ENCODE data around the gene HAGH.

The HAGH gene

DNA sequence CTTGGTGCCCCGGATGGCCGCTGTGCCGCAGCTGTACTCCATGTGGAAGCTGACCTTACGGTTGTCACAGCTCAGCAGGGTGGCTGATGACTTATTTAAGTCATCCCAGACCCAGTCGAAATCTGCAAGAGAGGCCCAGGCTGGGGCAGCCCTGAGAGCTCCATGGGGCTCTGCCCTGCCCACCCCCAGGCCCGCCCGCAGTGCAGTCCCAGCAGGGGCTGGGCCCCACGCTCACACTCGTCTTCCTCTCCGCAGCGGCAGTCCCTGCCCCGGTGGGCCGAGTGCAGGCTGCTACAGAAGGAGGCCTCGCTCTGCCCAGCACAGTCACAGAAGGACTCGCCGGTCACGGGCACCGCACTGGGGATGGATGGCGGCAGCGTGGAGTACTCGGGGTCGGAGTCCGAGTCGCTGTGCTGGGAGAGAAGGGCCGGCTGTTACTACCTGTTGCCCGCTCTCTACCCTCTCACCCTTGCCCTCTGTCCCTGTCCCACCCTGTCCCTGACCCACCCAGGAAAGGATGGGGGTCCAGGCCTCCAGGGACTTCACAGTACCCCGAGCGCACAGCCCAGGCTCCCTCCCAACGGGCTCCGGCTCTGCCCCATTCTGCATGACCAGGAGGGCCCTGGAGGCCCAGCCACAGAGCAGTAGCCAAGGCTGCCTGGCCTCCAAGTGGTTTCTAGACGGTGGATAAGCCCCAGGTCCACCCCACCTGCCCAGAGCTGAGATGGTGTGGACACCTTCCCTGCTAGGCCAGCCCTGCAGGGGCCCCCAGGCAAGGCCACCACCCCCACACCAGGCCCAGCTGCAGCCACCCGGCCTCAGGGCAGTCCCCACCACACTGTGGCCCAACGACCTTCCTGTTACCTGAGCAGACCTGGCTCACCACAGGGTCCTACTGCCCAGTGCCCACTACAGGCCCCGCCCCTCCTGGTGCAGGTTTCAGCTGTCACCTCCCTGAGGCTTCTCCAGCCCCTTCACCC is 48.1 kb downstream of the HAGH start:
- no peak for DNase-seq (ENCODE audit: low read depth, low spot score)
- no peak overlapping the region for H3K4me3 ChIP-seq (ENCODE audit: low read length)

DNA sequence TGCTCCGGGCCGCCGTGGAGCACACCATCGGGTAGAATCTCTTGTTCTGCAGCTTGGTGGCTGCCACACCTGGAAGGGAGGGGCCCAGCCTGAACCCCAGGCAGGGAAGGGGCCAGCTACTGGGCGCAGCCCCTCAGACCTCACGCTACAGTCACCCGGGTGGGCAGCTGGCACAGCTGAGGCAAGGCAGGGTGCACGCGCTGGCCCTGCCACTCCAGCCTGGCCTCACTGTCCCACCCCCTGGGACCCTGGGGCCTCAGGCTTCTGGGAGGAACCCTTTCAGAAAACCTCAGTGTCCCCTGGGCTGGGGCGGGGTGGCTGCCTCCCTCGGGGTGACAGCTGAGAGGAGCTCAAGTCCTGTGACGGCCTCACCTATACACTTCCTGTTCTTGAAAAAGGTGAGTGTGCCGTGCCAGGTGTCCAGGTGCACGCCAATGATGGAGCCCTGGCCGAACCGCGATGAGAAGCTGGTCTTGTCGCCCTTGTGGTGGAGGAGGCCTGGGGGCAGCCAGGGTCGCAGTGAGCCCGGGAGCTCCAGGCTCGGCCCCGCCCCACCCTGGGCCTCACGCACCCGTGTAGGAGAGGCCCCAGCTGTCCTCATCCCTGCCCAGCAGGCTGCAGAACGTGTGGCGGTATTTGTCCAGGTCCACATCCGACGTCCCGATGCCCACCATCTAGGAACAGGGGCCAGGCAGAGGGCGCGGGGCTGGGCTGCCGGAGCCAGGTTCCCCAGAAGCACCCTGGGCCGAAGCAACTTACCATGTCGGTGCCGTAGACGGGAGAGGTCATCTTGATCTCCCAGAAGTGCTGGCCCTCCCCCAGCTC is 49.0 kb downstream of the HAGH start:
- DNase-seq (ENCODE audit: low read depth, low spot score), result no peak
- H3K4me3 ChIP-seq (ENCODE audit: low read length), result no peak overlapping the region

DNA sequence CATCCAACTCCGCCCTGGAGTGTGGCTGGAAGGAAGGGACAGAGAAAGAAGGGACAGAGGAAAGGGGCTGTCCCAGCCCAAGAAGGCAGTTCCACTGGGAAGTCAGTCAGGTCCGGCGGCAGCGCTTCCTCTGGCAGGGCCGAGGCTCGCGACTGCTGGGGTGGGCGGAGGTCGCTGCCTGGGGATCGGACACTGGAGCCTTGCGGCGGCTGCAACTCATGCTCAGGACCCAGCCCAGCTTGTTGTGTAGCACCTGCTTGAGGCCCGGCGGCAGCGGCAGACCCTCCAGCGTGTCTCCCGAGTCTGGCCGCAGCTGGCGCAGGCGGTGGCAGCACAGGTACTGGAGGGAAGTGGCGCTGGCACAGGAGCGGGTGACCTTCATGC is 49.6 kb downstream of the HAGH start:
- H3K4me3 ChIP-seq (ENCODE audit: low read length), result no peak overlapping the region
- DNase-seq (ENCODE audit: low read depth, low spot score), result no peak

DNA sequence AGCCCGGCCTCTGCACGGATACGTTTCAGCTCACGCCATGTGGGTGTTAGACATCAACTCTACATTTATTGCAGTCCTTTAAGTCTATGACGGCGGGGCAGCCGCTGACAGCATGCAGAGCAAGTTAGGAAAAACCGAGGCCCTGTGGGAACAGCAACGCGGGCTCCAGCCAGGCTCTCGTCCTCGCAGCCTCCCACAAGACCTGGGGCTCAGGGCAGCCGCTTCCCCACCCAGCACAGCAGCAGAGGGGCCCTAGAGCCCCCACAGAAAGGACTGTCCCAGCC is 50.0 kb downstream of the HAGH start:
- DNase-seq (ENCODE audit: low read depth, low spot score), result no peak

DNA sequence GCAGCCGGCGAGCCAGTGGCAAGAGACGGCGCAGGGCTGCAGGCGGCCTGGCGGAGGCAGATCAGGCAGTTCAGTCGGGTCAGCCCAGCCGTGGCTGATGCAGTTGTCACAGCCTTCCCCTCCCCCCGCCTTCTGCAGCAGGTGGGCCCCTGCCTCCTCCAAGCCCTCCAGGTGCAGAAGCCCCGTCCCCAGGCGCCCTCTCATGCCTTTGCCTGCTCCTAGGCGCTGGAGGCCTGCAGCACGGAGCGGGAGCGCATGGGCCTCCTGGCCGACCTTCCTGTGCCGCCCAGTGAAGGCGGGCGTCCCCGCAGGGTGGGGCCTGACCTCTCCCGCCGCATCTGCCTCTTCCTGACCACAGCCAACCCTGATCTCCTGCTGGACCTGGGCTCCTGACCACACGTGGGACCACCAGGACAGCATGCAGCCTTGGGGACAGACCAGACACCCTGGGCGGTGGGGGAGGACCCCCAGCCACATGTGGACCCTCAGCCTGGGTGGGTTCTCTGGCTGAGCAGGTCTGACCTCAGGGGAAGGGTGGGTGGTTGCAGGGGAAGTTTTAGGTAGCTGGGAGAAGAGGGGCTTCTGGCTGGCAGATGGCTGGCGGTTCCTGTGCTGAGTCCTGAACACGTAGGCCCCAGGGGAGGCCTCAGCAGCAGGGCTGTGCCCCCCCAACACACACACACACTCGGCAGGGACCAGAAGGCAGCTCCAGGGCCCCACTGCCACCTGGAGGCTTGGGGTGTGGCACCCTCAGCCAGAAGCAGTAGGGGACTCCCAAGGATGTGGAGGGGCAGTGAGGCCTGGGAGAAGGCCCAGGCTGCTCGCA is 50.6 kb downstream of the HAGH start:
- no peak for DNase-seq (ENCODE audit: low read depth, low spot score)
- no peak overlapping the region for H3K4me3 ChIP-seq (ENCODE audit: low read length)

More for the DNA sequence above, 50.0 kb downstream of the HAGH start:
- no peak overlapping the region for H3K4me3 ChIP-seq (ENCODE audit: low read length)

DNA sequence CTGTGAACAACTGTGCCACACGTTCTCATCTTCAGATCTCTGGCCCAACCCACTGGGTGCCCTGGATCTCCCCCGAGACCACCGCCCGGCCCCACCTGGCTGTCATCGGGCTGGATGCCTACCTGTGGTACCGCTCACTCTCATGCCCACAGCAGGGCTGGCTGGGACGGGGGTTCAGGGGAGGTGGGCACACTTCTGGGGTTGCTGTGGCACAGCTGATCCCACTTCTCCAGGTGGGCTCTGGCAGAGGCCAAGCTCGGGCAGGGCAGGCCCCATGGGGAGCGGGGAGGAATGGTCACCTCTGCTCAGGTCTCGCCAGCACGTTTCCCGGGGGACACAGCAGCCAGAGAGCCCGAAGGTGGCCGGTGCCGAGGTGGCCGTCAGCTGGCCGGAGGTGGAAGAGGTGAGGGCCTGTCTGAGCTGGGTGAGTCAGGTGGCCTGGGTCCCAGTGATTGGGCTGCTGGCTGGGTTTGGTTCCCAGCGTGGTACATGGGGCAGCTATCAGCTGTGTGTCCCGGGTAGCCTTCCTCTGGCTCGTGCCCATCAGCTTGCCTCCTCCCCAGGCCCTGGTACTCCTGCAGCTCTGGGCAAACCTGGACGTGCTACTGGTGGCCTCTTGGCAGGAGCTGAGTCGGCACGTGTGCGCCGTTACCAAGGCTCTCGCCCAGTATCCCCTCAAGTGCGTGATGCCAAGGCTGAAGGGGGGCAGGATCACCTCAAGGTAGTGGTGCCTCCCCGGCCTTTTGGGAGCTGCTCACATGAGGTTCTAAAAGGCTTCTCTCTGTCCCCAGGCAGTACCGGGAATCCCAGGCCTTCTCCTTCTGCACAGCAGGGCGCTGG is 51.4 kb downstream of the HAGH start:
- DNase-seq (ENCODE audit: low read depth, low spot score), result no peak
- no peak overlapping the region for H3K4me3 ChIP-seq (ENCODE audit: low read length)

DNA sequence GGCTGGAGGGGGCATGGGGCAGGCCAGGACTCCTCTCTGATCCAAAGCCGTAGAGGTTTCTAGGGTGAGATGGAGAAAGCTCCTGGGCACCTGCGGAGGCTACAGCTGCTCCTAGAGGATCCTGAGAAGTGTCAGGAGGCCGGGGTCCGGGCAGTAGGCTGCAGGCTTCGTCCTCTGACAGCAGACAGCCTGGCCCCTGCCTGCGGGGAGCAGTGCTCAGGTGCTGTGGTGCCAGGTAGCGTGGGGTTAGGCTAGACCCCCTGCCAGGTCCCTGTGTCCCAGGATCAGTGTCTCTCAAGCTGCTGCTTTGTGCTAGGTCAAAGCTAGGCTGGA is 52.2 kb downstream of the HAGH start:
- peak overlapping the region; percentile 85; the same call in 1 of the 2 replicates for H3K4me3 ChIP-seq (ENCODE audit: low read length)
- DNase-seq (ENCODE audit: low read depth, low spot score), result no peak

DNA sequence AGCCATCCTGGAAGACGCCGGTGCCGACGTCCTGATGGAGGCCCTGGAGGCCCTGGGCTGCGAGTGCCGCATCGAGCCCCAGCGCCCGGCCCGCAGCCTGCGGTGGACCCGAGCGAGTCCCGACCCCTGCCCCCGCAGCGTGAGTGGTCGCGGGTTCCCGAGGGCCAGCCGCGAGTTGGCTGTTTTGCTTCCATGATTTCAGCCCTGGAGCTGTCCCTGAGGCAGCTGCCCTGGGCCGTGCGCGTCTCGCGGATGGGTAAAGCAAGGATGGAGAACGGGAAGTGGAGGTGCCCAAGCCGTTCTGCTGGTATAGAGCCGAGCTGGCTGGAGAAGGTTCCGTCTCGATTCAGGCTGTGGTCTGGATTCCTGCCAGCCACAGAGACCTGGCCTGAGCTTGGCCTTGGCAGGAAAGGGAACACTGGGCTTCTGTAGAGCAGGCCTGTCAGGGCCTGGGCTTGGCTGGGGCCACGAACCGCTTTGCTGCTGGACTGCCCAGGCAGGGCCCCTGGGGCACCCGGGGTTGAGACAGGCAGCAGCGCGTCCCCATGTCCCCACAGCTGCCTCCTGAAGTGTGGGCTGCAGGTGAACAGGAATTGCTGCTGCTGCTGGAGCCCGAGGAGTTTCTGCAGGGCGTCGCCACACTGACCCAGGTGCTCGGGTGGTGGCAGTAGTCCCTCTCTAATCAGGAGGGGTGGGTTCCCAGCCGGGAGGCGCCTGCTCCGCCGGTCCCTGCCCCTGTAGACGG is 52.8 kb downstream of the HAGH start:
- DNase-seq (ENCODE audit: low read depth, low spot score), result no peak
- H3K4me3 ChIP-seq (ENCODE audit: low read length), result peak overlapping the region; percentile 85

DNA sequence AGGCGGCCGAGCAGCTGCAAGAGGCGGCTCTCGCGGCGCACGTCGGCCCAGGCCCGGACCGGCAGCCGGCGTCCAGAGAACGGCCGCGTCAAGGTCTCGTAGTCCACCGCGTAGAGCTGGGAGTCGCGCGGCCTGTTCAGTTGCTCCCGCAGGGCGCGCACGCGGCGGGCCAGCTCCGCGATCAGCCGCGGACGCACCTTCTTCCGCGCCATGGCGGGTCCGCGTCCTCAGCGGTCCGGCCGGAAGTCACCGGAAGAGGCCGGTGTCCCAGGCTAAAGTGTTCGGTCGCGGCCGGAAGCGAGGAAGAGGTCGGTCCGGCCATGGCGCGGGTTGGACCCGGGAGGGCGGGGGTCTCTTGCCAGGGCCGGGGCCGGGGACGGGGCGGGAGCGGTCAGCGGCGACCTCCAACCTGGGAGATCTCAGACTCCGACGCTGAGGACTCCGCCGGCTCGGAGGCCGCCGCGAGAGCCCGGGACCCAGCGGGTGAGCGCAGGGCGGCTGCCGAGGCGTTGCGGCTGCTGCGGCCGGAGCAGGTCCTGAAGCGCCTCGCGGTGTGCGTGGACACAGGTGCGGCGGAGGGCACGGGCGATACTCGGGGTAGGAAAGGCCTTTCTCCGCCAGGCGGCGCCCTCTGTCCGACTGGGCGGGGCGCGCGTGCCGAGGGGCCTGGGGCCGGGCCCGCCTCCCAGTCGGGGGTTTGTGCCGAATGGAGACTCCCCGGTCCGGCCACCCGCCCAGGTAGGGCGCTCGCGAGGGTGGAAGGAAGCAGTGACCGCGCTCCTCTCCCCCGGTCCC is 53.5 kb downstream of the HAGH start, which contains the start of gene MRPS34:
Gene MRPS34, minus strand, starts transcription at position 227 of the 795 bp plus-strand sequence. Its CDS starts 15 bp downstream, at position 212.
- peak; percentile 64 for DNase-seq (ENCODE audit: low read depth, low spot score)
- peak within 1 kb of the TSS; percentile 85 for H3K4me3 ChIP-seq (ENCODE audit: low read length)

DNA sequence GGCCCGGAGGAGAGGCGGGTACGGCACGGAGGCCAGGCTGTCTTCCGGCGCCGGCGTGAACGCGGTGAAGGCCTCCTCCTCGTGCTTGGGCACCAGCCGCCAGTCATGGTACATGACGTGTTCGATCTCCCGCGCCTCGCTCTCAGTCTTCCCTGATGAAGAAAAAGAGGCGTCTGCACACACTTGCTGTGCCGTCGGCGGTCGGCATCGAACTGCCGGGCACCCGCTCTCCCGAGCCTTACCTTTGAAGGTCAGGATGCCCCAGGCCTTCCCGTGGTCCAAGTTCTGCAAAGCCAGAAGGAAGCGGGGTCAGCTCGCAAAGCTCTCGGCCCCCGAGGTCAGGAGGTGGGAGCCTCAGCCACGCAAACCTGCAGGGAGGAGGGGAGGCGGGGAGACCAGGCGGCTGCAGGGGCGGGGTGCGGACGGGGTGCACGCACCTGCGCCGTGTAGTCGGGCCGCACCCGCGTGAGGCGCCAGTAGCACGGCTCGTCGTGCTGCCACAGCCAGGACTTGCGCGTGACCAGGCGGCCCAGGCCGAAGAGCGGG is 54.2 kb downstream of the HAGH start, which contains the start of gene EME2:
Gene EME2, plus strand, starts transcription at position 449 of the 546 bp plus-strand sequence. CDS start 418 bp downstream, outside the sequence.
- no peak for DNase-seq (ENCODE audit: low read depth, low spot score)
- peak within 1 kb of the TSS; percentile 85 for H3K4me3 ChIP-seq (ENCODE audit: low read length)

DNA sequence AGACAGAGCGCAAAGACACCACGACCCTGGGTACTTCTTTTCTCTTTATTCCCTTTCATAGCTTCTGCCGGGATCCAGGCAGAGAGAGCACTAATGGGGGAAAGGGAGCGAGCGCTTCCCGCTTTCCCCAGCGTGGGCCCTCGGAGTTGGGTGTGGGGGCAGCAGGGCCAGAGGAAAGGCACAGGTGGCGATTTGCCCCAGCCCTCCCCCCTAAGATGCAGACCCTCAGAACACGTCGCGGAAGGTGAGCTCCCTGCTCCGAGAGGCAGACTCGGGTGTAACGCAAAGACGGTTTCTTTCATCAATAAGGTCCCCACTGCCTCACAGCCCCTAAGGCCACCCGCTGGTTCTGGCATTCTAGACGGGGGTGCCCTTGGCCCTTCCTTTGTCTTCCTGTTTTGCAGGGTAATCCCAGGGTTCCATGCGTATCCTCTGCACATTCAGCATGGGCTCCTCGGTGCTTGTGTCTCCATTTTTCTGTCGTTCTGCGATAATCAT is 54.7 kb downstream of the HAGH start:
- peak overlapping the region; percentile 85 for H3K4me3 ChIP-seq (ENCODE audit: low read length)
- DNase-seq (ENCODE audit: low read depth, low spot score), result no peak

DNA sequence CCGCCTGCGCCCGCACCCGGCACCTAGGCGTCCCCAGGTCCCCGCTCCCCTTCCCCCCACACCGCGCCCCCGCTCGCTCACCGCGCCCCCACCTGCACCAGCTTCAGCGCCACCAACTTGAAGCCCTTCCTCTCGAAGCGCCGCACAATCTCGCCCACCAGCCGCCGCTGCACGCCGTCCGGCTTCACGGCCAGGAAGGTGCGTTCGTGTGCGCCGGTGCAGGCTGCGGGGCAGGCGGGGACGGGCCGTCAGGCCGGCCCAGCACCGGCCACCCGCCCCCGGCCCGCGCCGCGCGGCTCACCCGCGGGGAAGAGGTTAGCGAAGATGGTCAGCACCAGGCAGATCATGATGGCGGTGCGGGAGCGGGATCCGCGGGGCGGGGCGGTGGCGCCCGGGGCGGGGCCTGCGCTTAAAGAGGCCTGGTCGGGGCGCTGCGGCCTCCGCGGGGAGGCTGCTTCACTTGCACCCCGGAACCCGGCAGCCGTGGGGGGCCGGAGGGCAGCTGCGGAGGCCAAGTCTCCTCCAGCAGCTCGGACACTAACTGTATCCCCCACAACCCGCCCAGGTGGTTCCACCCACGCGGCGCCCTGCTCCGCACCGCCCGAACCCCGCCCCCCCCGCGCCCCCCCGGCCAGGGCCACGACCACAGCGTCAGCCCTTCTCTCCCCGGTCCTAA is 55.3 kb downstream of the HAGH start, which contains the start of gene NME3:
Gene NME3, minus strand, starts transcription at position 356 of the 676 bp plus-strand sequence. Its CDS starts 9 bp downstream, at position 347.
- DNase-seq (ENCODE audit: low read depth, low spot score), result no peak
- peak within 1 kb of the TSS; percentile 85 for H3K4me3 ChIP-seq (ENCODE audit: low read length)

DNA sequence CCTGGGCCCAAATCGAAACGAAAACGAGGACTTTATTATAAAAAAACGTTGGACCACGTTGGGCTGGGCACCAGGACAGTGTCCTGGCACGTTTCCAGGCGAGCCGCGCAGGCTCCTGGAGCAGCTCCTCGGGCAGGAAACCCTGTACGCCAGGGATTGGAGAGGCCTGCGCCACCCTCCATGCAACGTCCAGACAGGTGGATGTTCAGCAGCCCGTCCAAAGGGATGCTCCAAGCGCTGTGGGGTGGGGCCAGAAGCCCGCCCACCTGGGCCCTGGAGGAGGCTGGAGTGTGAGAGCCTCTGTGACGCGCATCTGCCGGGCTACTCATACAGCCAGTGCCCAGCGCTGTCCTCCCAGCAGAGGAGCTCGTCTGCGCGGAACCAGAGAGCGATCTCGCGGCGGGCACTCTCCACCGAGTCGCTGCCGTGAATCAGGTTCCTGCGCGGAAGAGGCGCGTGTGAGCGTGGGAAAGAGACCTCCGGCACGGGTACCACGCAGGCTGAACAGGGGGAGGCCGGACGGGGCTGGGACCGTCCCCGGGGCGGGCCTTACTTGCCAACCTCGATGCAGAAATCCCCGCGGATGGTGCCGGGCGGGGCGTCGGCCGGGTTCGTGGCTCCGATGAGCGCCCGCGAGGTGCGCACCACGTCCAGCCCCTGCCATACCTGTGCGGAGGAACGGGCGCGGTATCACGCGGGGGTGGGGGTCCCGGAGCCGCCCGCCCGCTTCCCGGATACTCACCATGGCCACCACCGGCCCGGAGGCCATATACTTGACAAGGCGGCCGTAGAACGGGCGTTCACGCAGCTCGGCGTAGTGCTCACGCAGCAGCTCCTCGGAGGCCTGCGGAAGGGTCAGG is 56.1 kb downstream of the HAGH start:
- DNase-seq (ENCODE audit: low read depth, low spot score), result no peak
- H3K4me3 ChIP-seq (ENCODE audit: low read length), result no peak overlapping the region

DNA sequence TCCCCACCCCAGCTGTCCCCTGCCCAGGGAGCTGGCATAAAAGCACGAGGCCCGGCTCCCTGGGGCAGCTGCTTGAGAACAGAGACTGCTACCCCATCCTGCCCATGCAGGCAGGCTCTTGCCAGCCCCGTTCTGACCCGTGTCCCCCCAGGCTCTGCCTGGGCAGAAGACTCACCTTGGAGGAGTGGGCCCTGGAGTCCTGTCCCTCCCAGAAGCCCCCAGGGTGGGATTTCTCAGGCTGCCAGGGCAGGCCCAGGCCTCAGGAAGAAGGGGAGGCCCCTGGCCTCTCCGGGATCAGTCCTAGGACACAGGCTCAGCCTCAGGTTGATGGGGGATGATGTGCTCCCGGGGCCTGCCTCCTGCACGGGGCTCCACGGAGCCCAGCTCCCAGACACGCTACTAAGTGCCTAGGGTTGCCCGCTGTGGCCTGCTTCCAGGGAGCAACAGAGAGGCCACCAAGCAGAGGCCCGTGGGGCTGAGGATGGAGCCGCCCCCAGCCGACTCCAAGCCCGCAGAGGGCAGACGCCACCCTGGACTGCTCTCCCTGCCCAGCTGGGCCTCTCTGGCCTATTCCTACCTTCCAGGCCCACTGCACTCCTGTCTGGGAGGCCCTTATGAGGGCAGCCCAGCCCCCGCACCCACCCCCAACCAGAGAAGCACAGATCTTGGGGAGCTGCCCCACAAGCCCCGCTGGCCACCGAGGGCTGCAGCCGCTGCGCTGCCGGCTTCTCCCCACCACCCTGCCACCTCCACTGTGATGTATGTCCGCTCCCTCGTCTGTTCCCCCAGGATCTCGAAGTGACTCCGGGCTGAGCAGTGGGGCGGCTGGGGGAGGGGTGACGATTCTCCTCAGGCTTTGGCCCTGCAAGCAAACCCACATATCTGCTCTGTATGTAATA is 57.0 kb downstream of the HAGH start:
- H3K4me3 ChIP-seq (ENCODE audit: low read length), result no peak overlapping the region
- DNase-seq (ENCODE audit: low read depth, low spot score), result no peak

All from Jurkat, Clone E6-1 (cell line).